Breast epithelium (tissue), 3 donors: ENCODE measurements around the gene PPHLN1.

Experiments
- CTCF ChIP-seq, 3 donors: fragments of 450-650 bp; IDR thresholded peaks; one replicate each; pipeline ENCODE4 v1.5.1; 2016 to 2017; ENCODE audit warnings: antibody characterized with exemption in 3 of 3, mild to moderate bottlenecking in 3 of 3, moderate library complexity in 3 of 3
- POLR2A ChIP-seq: fragments of 450-650 bp; IDR thresholded peaks from one replicate; pipeline ENCODE4 v1.6.1; 2016; ENCODE audit warnings: antibody characterized with exemption, mild to moderate bottlenecking, moderate library complexity
- POLR2AphosphoS5 ChIP-seq, 3 donors: sonication (generic); formaldehyde crosslinking; IDR thresholded peaks; one replicate each; pipeline ENCODE4 v1.6.1; 2017; ENCODE audit warnings: antibody characterized with exemption in 3 of 3

GRCh38 chr12:42336286-42336685 lies 10.3 kb downstream of the PPHLN1 start:
- no peak for TF ChIP-seq POLR2AphosphoS5 (IDR thresholded peaks at IDR 0.05)
- no peak for TF ChIP-seq POLR2A
- no peak for TF ChIP-seq CTCF (IDR thresholded peaks at IDR 0.05)
